ENCODE measurements around the gene CARS1. TPM values are rescaled to one million over a fixed set of nuclear protein-coding genes. Genes with fewer than 3 reads are reported as not detected.

CARS1 gene
- total RNA-seq, 1 experiment from 2014 or later, result 67.6 TPM

DNA sequence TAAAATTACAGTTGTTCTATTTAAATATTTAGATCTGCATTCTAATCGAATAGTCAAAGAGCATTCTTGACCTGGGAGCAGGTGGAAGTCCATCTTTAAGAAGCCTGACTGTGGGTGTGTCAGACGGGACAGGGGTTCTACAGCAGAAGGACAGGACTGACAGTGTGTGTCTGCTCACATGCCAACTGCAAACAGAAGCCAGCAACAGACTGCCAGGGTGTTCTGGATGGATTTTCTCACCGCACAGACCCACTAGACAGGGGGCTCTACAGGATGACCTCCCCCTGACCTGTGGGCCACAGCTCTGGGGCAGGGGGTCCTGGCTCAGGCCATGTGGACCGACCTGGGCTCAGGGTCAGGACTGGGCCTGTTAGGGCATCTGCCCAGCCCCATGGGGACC lies 42.3 kb downstream of the CARS1 start:
- Mint-ChIP-seq H3K27me3 (ENCODE audit: unreplicated experiment) (no peaks in the 10 kb centered on the region), H3K4me1 (ENCODE audit: low read depth, unreplicated experiment) (no peaks in the 10 kb centered on the region), H3K9me3 (ENCODE audit: low read depth, unreplicated experiment) (no peaks in the 10 kb centered on the region), H3K36me3 (ENCODE audit: insufficient read depth, unreplicated experiment) (peaks cover 68% of the 10 kb centered on the region), H3K4me3 (ENCODE audit: low read depth, unreplicated experiment) (no peak overlapping the region), H3K27ac (ENCODE audit: unreplicated experiment) (no peak overlapping the region)
- DNase-seq, result no peak
- intact Hi-C loops (cut with micrococcal nuclease; ENCODE audit: unreplicated experiment), result no loop called here
- TF ChIP-seq, protein P1, sequence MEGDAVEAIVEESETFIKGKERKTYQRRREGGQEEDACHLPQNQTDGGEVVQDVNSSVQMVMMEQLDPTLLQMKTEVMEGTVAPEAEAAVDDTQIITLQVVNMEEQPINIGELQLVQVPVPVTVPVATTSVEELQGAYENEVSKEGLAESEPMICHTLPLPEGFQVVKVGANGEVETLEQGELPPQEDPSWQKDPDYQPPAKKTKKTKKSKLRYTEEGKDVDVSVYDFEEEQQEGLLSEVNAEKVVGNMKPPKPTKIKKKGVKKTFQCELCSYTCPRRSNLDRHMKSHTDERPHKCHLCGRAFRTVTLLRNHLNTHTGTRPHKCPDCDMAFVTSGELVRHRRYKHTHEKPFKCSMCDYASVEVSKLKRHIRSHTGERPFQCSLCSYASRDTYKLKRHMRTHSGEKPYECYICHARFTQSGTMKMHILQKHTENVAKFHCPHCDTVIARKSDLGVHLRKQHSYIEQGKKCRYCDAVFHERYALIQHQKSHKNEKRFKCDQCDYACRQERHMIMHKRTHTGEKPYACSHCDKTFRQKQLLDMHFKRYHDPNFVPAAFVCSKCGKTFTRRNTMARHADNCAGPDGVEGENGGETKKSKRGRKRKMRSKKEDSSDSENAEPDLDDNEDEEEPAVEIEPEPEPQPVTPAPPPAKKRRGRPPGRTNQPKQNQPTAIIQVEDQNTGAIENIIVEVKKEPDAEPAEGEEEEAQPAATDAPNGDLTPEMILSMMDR (IDR thresholded peaks at IDR 0.05; ENCODE audit: unreplicated experiment), result no peak
- CTCF ChIA-PET, result interaction anchor here (0.6 kb wide), 1 partner anchor 227 kb away, joined by 3 read pairs; no protein-coding TSS in a partner anchor
- no TSS peak for BruUV-seq (replicated peaks)

DNA sequence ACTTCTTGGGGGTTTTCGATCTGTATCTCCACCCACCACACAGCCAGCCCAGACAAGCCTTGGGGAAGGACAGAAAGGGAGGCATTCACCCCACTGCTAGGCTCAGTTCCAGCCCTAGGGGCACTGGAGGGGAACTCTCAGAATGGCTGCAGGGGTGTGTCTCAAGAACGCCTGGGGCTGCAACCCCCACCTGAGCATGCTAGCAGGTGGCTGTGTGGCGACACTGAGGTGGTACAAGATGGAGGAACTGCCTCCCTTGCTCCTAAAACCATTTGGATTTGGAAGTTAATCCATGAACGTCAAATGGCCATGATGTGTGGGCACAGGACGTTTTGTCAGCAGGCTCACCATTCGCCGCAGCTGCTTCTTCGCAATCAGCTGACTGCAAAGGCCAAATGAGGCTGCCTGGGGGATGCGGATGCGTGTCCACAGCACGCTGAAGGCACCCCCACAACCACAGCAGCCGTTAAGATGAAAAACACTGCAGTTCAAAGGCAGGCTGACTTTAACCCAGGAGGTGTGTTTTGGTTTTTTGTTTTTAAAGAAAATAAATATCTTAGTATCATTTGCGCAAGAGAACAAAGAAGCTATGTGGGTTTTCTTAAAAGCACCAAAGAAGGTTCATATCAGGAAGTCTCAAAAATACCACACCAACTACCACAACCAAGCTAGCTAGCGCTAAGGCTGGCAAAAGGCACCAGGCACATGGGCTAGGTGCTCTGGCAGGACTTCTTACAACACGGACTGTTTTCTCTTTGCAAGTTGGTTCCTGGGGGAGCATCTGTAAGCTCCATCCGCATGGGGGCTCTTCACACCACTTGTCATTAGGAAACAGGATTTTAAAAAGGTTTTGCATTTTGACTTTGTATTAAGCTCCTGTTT lies 42.9 kb downstream of the CARS1 start:
- no peak overlapping the region for H3K27ac Mint-ChIP-seq (ENCODE audit: unreplicated experiment)
- TF ChIP-seq, protein P1 (IDR thresholded peaks at IDR 0.05; ENCODE audit: unreplicated experiment), result no peak
- intact Hi-C loops (cut with micrococcal nuclease; ENCODE audit: unreplicated experiment), result no loop called here
- H3K27me3 Mint-ChIP-seq (ENCODE audit: unreplicated experiment), result no peaks in the 10 kb centered on the region
- peaks cover 66% of the 10 kb centered on the region for H3K36me3 Mint-ChIP-seq (ENCODE audit: insufficient read depth, unreplicated experiment)
- BruUV-seq (replicated peaks), result no TSS peak
- H3K4me3 Mint-ChIP-seq (ENCODE audit: low read depth, unreplicated experiment), result no peak overlapping the region
- no peaks in the 10 kb centered on the region for H3K9me3 Mint-ChIP-seq (ENCODE audit: low read depth, unreplicated experiment)
- no peaks in the 10 kb centered on the region for H3K4me1 Mint-ChIP-seq (ENCODE audit: low read depth, unreplicated experiment)
- no peak for DNase-seq
- CTCF ChIA-PET, result interaction anchor here (0.5 kb wide), 1 partner anchor 1236 kb away, joined by 6 read pairs; no protein-coding TSS in a partner anchor

DNA sequence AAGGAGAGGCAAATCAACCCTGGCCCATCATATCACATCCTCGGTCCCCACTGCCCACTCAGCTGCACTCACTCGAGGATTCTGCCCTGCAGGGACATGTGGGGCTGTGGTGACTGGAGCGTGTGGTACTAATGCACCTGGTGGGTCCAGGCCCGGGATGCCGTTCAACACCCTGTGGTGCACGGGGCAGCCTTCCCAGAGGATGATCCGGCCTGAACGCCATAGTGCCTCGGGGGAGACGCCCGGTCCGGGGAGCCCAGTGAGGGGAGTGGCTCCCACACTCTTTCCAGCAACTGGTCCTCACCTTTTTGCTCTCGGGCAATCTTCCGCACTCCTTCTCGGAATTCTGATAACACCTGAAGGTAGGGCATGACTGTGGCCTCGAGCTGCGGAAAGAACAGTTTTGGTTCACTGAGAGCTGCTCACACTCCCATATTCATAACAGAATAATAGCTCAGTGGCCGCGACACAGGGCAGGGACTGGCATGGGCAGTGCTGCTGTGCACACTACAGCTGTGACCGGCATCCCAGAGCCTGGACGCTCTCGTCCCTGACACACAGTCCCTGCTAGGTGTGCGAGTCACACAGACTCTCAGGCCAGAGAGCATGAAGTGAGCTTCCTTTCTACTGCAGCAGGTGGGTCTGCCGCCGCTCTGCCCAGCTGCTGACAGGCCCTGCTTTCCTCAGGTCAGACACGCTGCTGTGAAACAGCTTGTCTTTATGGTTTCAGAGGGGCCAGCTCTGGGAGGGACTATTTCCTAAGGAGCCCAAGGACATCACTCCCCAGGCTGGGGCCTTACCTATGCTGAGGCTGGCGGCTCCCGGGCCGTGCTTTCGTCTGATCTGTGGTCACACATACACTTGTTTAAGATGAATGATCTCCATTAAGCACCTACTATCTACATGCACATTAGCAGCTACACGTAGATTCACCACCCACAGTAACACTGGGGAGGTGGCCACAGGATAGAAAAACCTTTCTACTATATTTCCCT lies 45.0 kb downstream of the CARS1 start:
- Mint-ChIP-seq H3K27ac (ENCODE audit: unreplicated experiment) (no peak overlapping the region), H3K4me3 (ENCODE audit: low read depth, unreplicated experiment) (no peak overlapping the region), H3K9me3 (ENCODE audit: low read depth, unreplicated experiment) (no peaks in the 10 kb centered on the region), H3K4me1 (ENCODE audit: low read depth, unreplicated experiment) (no peaks in the 10 kb centered on the region), H3K27me3 (ENCODE audit: unreplicated experiment) (no peaks in the 10 kb centered on the region), H3K36me3 (ENCODE audit: insufficient read depth, unreplicated experiment) (peaks cover 64% of the 10 kb centered on the region)
- TF ChIP-seq, protein P1 (IDR thresholded peaks at IDR 0.05; ENCODE audit: unreplicated experiment), result no peak
- DNase-seq, result no peak
- BruUV-seq (replicated peaks), result no TSS peak
- intact Hi-C loops (cut with micrococcal nuclease; ENCODE audit: unreplicated experiment), result no loop called here
- CTCF ChIA-PET, result no interaction called here

DNA sequence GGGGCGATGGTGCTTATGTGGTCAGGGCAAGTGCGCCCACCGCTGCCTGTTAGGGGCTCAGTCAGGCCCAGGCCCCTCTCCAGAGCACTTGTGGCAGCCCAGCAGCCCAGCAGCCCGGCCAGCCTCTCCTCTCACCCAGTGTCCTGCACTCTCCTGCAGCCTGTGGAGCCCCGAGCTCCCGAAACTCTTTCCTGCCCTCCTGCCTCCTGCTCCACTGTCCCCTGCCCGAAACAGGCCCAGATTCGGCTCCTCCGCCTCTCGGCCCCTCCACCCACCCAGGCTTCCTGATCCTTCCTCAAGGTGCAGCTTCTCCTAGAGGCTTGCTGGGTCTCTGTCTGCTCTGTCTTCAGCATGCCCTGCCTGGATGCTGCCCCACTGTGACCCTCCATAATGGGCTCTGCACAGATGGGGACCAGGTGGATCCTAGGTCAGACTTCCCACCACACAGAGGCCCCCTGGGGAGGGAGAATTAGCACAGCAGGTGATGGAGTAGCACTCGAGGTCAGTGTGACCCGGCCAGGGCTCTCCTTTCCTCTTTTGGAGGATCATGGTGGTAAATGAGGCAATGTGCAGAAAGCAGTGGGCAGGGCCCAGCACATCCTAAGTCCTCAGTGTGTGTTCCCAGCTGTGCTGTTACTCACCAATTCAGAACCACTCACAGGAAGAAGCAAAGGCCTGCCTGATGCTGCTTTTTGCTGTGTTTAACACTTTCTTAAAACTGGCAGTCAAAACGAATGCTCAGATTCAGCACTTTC lies 46.5 kb downstream of the CARS1 start:
- no peak overlapping the region for H3K4me3 Mint-ChIP-seq (ENCODE audit: low read depth, unreplicated experiment)
- H3K4me1 Mint-ChIP-seq (ENCODE audit: low read depth, unreplicated experiment), result no peaks in the 10 kb centered on the region
- H3K27me3 Mint-ChIP-seq (ENCODE audit: unreplicated experiment), result no peaks in the 10 kb centered on the region
- intact Hi-C loops (cut with micrococcal nuclease; ENCODE audit: unreplicated experiment), result no loop called here
- DNase-seq, result no peak
- no peak overlapping the region for H3K27ac Mint-ChIP-seq (ENCODE audit: unreplicated experiment)
- no peaks in the 10 kb centered on the region for H3K9me3 Mint-ChIP-seq (ENCODE audit: low read depth, unreplicated experiment)
- peaks cover 49% of the 10 kb centered on the region for H3K36me3 Mint-ChIP-seq (ENCODE audit: insufficient read depth, unreplicated experiment)
- TF ChIP-seq, protein P1 (IDR thresholded peaks at IDR 0.05; ENCODE audit: unreplicated experiment), result no peak
- BruUV-seq (replicated peaks), result no TSS peak
- CTCF ChIA-PET, result no interaction called here
